ENCODE measurements around the gene CAMK1D.

The CAMK1D gene

GRCh38 chr10:12338981-12339380 lies 10.4 kb upstream of the CAMK1D start:
- Histone ChIP-seq H3K36me3 (no peaks in the 10 kb centered on the region), H3K4me2 (no peak overlapping the region), H3K4me3 (no peak overlapping the region), H3K9ac (no peak overlapping the region), H3K27ac (no peak overlapping the region), H4K20me1 (no peaks in the 10 kb centered on the region), H3K4me1 (peaks cover 48% of the 10 kb centered on the region), H3K27me3 (no peaks in the 10 kb centered on the region), H3K9me3 (no peaks in the 10 kb centered on the region)
- TF ChIP-seq Cebpa-rat (IDR thresholded peaks at IDR 0.05): no peak

GRCh38 chr10:12340371-12340770 lies 9.0 kb upstream of the CAMK1D start:
- no peak overlapping the region for H3K9ac ChIP-seq
- no peaks in the 10 kb centered on the region for H3K36me3 ChIP-seq
- no peaks in the 10 kb centered on the region for H4K20me1 ChIP-seq
- no peak for TF ChIP-seq Cebpa-rat (IDR thresholded peaks at IDR 0.05)
- no peaks in the 10 kb centered on the region for H3K9me3 ChIP-seq
- peaks cover 39% of the 10 kb centered on the region for H3K4me1 ChIP-seq
- H3K27ac ChIP-seq: no peak overlapping the region
- no peaks in the 10 kb centered on the region for H3K27me3 ChIP-seq
- no peak overlapping the region for H3K4me3 ChIP-seq
- peak overlapping the region; percentile 80 for H3K4me2 ChIP-seq

- peak overlapping the region; percentile 80 for H3K4me2 ChIP-seq
- peaks cover 42% of the 10 kb centered on the region for H3K4me1 ChIP-seq
- no peak overlapping the region for H3K9ac ChIP-seq
- no peaks in the 10 kb centered on the region for H3K9me3 ChIP-seq
- H3K27ac ChIP-seq: no peak overlapping the region
- H3K27me3 ChIP-seq: no peaks in the 10 kb centered on the region
- no peak for TF ChIP-seq Cebpa-rat (IDR thresholded peaks at IDR 0.05)
- no peak overlapping the region for H3K4me3 ChIP-seq
- H3K36me3 ChIP-seq: no peaks in the 10 kb centered on the region
- H4K20me1 ChIP-seq: no peaks in the 10 kb centered on the region
Observed at GRCh38 chr10:12340937-12341336, 8.4 kb upstream of the CAMK1D start.

- Histone ChIP-seq H4K20me1 (no peaks in the 10 kb centered on the region), H3K4me3 (no peak overlapping the region), H3K9me3 (no peaks in the 10 kb centered on the region), H3K36me3 (no peaks in the 10 kb centered on the region), H3K27ac (no peak overlapping the region), H3K27me3 (no peaks in the 10 kb centered on the region), H3K4me2 (peak overlapping the region; percentile 80), H3K4me1 (peaks cover 44% of the 10 kb centered on the region), H3K9ac (no peak overlapping the region)
- no peak for TF ChIP-seq Cebpa-rat (IDR thresholded peaks at IDR 0.05)
Observed at GRCh38 chr10:12341526-12341925, 7.8 kb upstream of the CAMK1D start.

- Histone ChIP-seq H3K9me3 (no peaks in the 10 kb centered on the region), H3K4me1 (peaks cover 43% of the 10 kb centered on the region), H3K27me3 (no peaks in the 10 kb centered on the region), H3K9ac (no peak overlapping the region), H3K36me3 (no peaks in the 10 kb centered on the region), H4K20me1 (no peaks in the 10 kb centered on the region), H3K4me3 (no peak overlapping the region), H3K27ac (no peak overlapping the region), H3K4me2 (no peak overlapping the region)
- no peak for TF ChIP-seq Cebpa-rat (IDR thresholded peaks at IDR 0.05)
Observed at GRCh38 chr10:12344375-12345110, 4.8 kb upstream of the CAMK1D start.

GRCh38 chr10:12346707-12347106 lies 2.6 kb upstream of the CAMK1D start:
- Histone ChIP-seq H4K20me1 (peaks cover 11% of the 10 kb centered on the region), H3K36me3 (no peaks in the 10 kb centered on the region), H3K27me3 (no peaks in the 10 kb centered on the region), H3K4me2 (no peak overlapping the region), H3K27ac (no peak overlapping the region), H3K4me1 (peaks cover 33% of the 10 kb centered on the region), H3K4me3 (no peak overlapping the region), H3K9ac (no peak overlapping the region), H3K9me3 (no peaks in the 10 kb centered on the region)
- no peak for TF ChIP-seq Cebpa-rat (IDR thresholded peaks at IDR 0.05)

- Histone ChIP-seq H3K36me3 (no peaks in the 10 kb centered on the region), H4K20me1 (peaks cover 26% of the 10 kb centered on the region), H3K9me3 (no peaks in the 10 kb centered on the region), H3K27ac (peak overlapping the region; percentile 39), H3K4me3 (peak overlapping the region; percentile 95), H3K4me1 (peaks cover 35% of the 10 kb centered on the region), H3K4me2 (peak overlapping the region; percentile 94), H3K9ac (peak overlapping the region; percentile 63), H3K27me3 (no peaks in the 10 kb centered on the region)
- no peak for TF ChIP-seq Cebpa-rat (IDR thresholded peaks at IDR 0.05)
Observed at GRCh38 chr10:12348294-12348869, 965 bp upstream of the CAMK1D start.

- H3K4me1 ChIP-seq: peaks cover 41% of the 10 kb centered on the region
- H3K27ac ChIP-seq: peak overlapping the region; percentile 90
- peak overlapping the region; percentile 91 for H3K9ac ChIP-seq
- no peaks in the 10 kb centered on the region for H3K27me3 ChIP-seq
- H3K4me3 ChIP-seq: peak overlapping the region; percentile 95
- H3K4me2 ChIP-seq: peak overlapping the region; percentile 95
- H3K9me3 ChIP-seq: no peaks in the 10 kb centered on the region
- no peak for TF ChIP-seq Cebpa-rat (IDR thresholded peaks at IDR 0.05)
- peaks cover 38% of the 10 kb centered on the region for H4K20me1 ChIP-seq
- no peaks in the 10 kb centered on the region for H3K36me3 ChIP-seq
Observed at GRCh38 chr10:12349629-12350166, 351 bp downstream of the CAMK1D start.

GRCh38 chr10:12350167-12350872 lies 973 bp downstream of the CAMK1D start:
- Histone ChIP-seq H3K9ac (peak overlapping the region; percentile 91), H3K4me2 (peak overlapping the region; percentile 95), H3K4me3 (peak overlapping the region; percentile 95), H4K20me1 (peaks cover 42% of the 10 kb centered on the region), H3K36me3 (no peaks in the 10 kb centered on the region), H3K4me1 (peaks cover 47% of the 10 kb centered on the region), H3K27ac (peak overlapping the region; percentile 90), H3K9me3 (no peaks in the 10 kb centered on the region), H3K27me3 (no peaks in the 10 kb centered on the region)
- no peak for TF ChIP-seq Cebpa-rat (IDR thresholded peaks at IDR 0.05)

GRCh38 chr10:12350925-12351324 lies 1.6 kb downstream of the CAMK1D start:
- peaks cover 48% of the 10 kb centered on the region for H3K4me1 ChIP-seq
- H3K27me3 ChIP-seq: no peaks in the 10 kb centered on the region
- peaks cover 47% of the 10 kb centered on the region for H4K20me1 ChIP-seq
- TF ChIP-seq Cebpa-rat (IDR thresholded peaks at IDR 0.05): no peak
- peak overlapping the region; percentile 95 for H3K4me2 ChIP-seq
- no peaks in the 10 kb centered on the region for H3K36me3 ChIP-seq
- peak overlapping the region; percentile 90; the same call in 1 of the 2 replicates for H3K27ac ChIP-seq
- peak overlapping the region; percentile 91 for H3K9ac ChIP-seq
- no peaks in the 10 kb centered on the region for H3K9me3 ChIP-seq
- H3K4me3 ChIP-seq: peak overlapping the region; percentile 95
